Kidney epithelial cell (primary cell): ENCODE data around the gene PAQR4. TPM values are rescaled to one million over a fixed set of nuclear protein-coding genes. Genes with fewer than 3 reads are reported as not detected.
"Not testable (repeated sequence)": the region's sequence is repeated elsewhere in the genome, so short reads cannot be mapped to it uniquely, and the experiment has no call there.

Source experiments
- DNase-seq: peaks from one replicate; pipeline ENCODE4 v3.0.0-alpha.2; 2010; ENCODE audit warnings: low read depth
- H3K27me3 ChIP-seq: 2 replicates; pipeline ENCODE4 v1.6.0; 2011; ENCODE audit warnings: low read length; ENCODE audit not compliant: control insufficient read depth, insufficient read depth
- H3K36me3 ChIP-seq: 2 replicates; pipeline ENCODE4 v1.5.1; 2011; ENCODE audit warnings: low read length; ENCODE audit not compliant: control insufficient read depth, insufficient read depth
- H3K4me3 ChIP-seq: 2 replicates; pipeline ENCODE4 v1.5.1; 2011; ENCODE audit warnings: low read depth, mild to moderate bottlenecking, control low read depth, low read length
- CTCF ChIP-seq: IDR thresholded peaks from 2 replicates; pipeline ENCODE4 v1.5.1; 2011; ENCODE audit warnings: mild to moderate bottlenecking, moderate library complexity, low read length, control low read depth, inconsistent platforms; ENCODE audit not compliant: insufficient read depth, poor library complexity, severe bottlenecking
- total RNA-seq: library from RNA; depleted of rRNA; stranded (reverse); fragments of >200 nt; gene quantifications from 2 replicates; pipeline ENCODE4 v1.2.3, GENCODE V29; 2015

Gene PAQR4
- total RNA-seq, 1 donor from 2014 or later: 15.2 TPM

DNA sequence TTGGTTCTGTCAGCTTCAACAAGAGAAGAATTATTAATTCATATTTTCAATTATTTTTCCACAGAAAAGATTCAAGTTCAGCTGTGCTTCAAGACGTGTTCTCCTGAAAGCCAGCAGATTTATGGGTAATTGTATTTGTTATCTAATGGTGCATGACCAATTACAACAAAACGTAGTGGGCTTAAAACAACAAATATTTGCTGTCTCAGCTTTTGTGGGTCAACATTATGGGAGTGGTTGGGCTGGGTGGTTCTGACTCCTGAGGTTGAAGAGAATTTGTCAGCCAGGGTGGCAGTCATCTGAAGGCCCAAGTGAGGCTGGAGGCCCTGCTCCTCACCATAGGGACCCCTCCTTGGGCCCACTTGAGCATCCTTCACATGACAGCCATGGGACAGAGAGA lies 29.2 kb upstream of the PAQR4 start:
- Histone ChIP-seq H3K27me3 (no peaks in the 10 kb centered on the region), H3K4me3 (no peak overlapping the region), H3K36me3 (peaks cover 4% of the 10 kb centered on the region)
- TF ChIP-seq CTCF: no peak
- no peak for DNase-seq

DNA sequence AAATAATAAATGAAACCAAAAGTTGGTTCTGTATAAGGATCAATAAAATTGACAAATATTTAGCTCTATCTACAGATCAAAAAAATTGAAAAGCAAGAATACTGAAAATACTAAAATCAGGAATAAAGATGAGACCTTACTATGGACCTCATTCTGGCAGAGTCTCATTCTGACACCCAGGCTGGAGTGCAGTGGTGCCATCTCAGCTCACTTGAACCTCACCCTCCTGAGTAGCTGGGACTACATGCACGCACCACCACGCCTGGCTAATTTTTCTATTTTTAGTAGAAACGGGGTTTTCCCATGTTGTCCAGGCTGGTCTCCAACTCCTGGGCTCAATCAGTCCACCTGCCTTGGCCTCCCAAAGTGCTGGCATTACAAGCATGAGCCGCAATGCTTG lies 27.1 kb upstream of the PAQR4 start:
- DNase-seq: no peak
- no peaks in the 10 kb centered on the region for H3K27me3 ChIP-seq
- TF ChIP-seq CTCF: no peak

DNA sequence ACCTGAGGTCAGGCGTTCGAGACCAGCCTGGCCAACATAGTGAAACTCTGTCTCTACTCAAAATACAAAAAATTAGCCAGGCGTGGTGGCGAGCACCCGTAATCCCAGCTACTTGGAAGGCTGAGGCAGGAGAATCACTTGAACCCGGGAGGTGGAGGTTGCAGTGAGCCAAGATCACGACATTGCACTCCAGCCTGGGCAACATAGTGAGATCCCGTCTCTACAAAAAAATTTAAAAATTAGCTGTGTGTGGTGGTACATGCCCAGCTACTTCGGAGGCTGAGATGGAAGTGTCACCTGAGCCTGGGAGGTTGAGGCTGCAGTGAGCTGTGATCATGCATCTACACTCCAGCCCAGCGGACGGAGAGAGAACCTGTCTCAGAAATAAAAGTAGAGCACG lies 25.4 kb upstream of the PAQR4 start:
- not testable (repeated sequence) for H3K36me3 ChIP-seq, H3K27me3 ChIP-seq, DNase-seq, H3K4me3 ChIP-seq

More for the DNA sequence above, 27.1 kb upstream of the PAQR4 start:
- no peak overlapping the region for H3K4me3 ChIP-seq
- H3K36me3 ChIP-seq: peaks cover 4% of the 10 kb centered on the region

- H3K36me3 ChIP-seq: peaks cover 2% of the 10 kb centered on the region
- no peak for TF ChIP-seq CTCF
These were observed 22.5 kb upstream of the PAQR4 start for GRCh38 chr16:2946649-2947048.

GRCh38 chr16:2948807-2949704 lies 20.1 kb upstream of the PAQR4 start:
- Histone ChIP-seq H3K4me3 (no peak overlapping the region), H3K36me3 (no peaks in the 10 kb centered on the region), H3K27me3 (peaks cover 11% of the 10 kb centered on the region)
- no peak for TF ChIP-seq CTCF
- no peak for DNase-seq

More at GRCh38 chr16:2946649-2947048, 22.5 kb upstream of the PAQR4 start:
- Histone ChIP-seq H3K27me3 (no peaks in the 10 kb centered on the region), H3K4me3 (no peak overlapping the region)
- no peak for DNase-seq

DNA sequence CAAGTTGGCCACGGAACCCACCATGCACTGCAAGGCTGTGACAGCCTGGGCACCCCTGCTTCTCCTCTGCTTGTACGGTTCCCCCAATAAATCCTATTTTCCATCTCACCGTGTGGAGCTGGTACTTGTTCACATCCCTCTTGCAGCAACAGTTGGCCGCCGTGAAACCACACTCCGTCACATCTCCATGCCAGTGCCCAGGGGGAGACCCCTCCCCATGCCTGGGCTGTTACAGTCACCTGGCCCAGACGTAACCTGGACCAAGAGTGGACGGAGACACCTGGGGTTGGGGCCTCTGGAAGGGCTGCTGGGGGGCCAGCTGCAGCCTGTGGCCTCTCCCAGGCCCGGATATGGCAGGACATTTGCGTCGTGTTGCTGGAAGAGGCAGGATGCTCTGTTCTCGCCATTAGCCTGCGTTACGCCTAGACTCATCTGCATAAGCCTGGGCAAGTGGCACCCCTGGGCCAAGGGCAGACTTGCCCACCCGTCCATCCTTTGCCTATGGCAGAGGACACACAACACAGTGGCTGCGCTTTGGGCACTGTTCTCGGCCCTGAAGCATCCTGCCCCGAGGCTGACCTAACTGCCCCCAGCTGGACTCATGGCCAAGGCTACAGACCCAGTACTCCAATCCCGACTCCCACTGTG lies 19.3 kb upstream of the PAQR4 start:
- no peaks in the 10 kb centered on the region for H3K36me3 ChIP-seq
- no peak overlapping the region for H3K4me3 ChIP-seq
- no peak for TF ChIP-seq CTCF
- DNase-seq: no peak
- H3K27me3 ChIP-seq: peaks cover 19% of the 10 kb centered on the region
